ENCODE results near the gene PALLD. TPM values are rescaled to one million over a fixed set of nuclear protein-coding genes. Genes with fewer than 3 reads are reported as not detected.
A peak's percentile ranks its signal among the peaks of the same experiment; 100 is the strongest.

PALLD gene
- total RNA-seq, 1 experiment from 2014 or later, result 26.7 TPM

GRCh38 chr4:168633064-168633463 is 136.2 kb downstream of the PALLD start:
- Histone ChIP-seq H3F3A (ENCODE audit: low read length, unreplicated experiment) (no peaks in the 10 kb centered on the region), H3K4me2 (ENCODE audit: low read length) (peak overlapping the region; percentile 98), H3K9ac (ENCODE audit: low read length) (peak overlapping the region; percentile 95), H4K20me1 (ENCODE audit: low read length) (no peaks in the 10 kb centered on the region; the same call in 1 of the 2 replicates), H3K27ac (ENCODE audit: low read length) (peak overlapping the region; percentile 95), H3K9me2 (replicated peaks; ENCODE audit: low read length) (no peaks in the 10 kb centered on the region), H3K36me3 (ENCODE audit: low read depth, low read length) (no peaks in the 10 kb centered on the region), H2AFZ (ENCODE audit: low read length) (no peak overlapping the region), H3K27me3 (ENCODE audit: low read length) (no peaks in the 10 kb centered on the region), H3K79me2 (ENCODE audit: low read length) (peaks cover 62% of the 10 kb centered on the region), H3K4me1 (ENCODE audit: insufficient read depth, low read length) (peaks cover 60% of the 10 kb centered on the region), H3K9me3 (ENCODE audit: low read length) (no peaks in the 10 kb centered on the region), H3K4me3 (ENCODE audit: low read length) (peak overlapping the region; percentile 93)
- no TSS peak for BruUV-seq (replicated peaks)
- POLR2A ChIA-PET (ENCODE audit: unreplicated experiment), result interaction anchor here (0.8 to 1.5 kb wide), 2 partner anchors 46 to 47 kb away, joined by 3 to 4 read pairs; no protein-coding TSS in a partner anchor
- DNase-seq, result peak; percentile 17
- CTCF ChIA-PET, result interaction anchor here (1.0 kb wide), 1 partner anchor 14 kb away, joined by 3 read pairs; no protein-coding TSS in a partner anchor
- intact Hi-C loops (cut with micrococcal nuclease), result loop anchor here (2.0 to 10.0 kb wide), 4 partner anchors 62 to 451 kb away; no protein-coding TSS in a partner anchor
- no peak for TF ChIP-seq EZH2 (IDR thresholded peaks at IDR 0.05; ENCODE audit: low read length, unreplicated experiment)
- TF ChIP-seq EZH2phosphoT487 (IDR thresholded peaks at IDR 0.05; ENCODE audit: borderline replicate concordance, low read length), result no peak
- TF ChIP-seq, protein P1, sequence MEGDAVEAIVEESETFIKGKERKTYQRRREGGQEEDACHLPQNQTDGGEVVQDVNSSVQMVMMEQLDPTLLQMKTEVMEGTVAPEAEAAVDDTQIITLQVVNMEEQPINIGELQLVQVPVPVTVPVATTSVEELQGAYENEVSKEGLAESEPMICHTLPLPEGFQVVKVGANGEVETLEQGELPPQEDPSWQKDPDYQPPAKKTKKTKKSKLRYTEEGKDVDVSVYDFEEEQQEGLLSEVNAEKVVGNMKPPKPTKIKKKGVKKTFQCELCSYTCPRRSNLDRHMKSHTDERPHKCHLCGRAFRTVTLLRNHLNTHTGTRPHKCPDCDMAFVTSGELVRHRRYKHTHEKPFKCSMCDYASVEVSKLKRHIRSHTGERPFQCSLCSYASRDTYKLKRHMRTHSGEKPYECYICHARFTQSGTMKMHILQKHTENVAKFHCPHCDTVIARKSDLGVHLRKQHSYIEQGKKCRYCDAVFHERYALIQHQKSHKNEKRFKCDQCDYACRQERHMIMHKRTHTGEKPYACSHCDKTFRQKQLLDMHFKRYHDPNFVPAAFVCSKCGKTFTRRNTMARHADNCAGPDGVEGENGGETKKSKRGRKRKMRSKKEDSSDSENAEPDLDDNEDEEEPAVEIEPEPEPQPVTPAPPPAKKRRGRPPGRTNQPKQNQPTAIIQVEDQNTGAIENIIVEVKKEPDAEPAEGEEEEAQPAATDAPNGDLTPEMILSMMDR (conservative IDR thresholded peaks at IDR 0.05; ENCODE audit: low read depth, low read length), result no peak
- no peak for ATAC-seq

- DNase-seq, result no peak
- ATAC-seq, result no peak
- no peaks in the 10 kb centered on the region; the same call in 1 of the 2 replicates for H4K20me1 ChIP-seq (ENCODE audit: low read length)
- H3K27me3 ChIP-seq (ENCODE audit: low read length), result no peaks in the 10 kb centered on the region
- H3K9me3 ChIP-seq (ENCODE audit: low read length), result no peaks in the 10 kb centered on the region
- POLR2A ChIA-PET (ENCODE audit: unreplicated experiment), result interaction anchor here (0.6 to 0.8 kb wide), 2 partner anchors 42 to 48 kb away, joined by 3 to 4 read pairs; no protein-coding TSS in a partner anchor
- H3K9me2 ChIP-seq (replicated peaks; ENCODE audit: low read length), result no peaks in the 10 kb centered on the region
- TF ChIP-seq EZH2phosphoT487 (IDR thresholded peaks at IDR 0.05; ENCODE audit: borderline replicate concordance, low read length), result no peak
- no peaks in the 10 kb centered on the region for H3F3A ChIP-seq (ENCODE audit: low read length, unreplicated experiment)
- H3K4me3 ChIP-seq (ENCODE audit: low read length), result peak overlapping the region; percentile 93
- peaks cover 67% of the 10 kb centered on the region for H3K79me2 ChIP-seq (ENCODE audit: low read length)
- intact Hi-C loops (cut with micrococcal nuclease), result loop anchor here (2.0 to 10.0 kb wide), 4 partner anchors 61 to 451 kb away; no protein-coding TSS in a partner anchor
- H3K36me3 ChIP-seq (ENCODE audit: low read depth, low read length), result no peaks in the 10 kb centered on the region
- CTCF ChIA-PET, result interaction anchor here (1.0 kb wide), 1 partner anchor 15 kb away, joined by 3 read pairs; no protein-coding TSS in a partner anchor
- no TSS peak for BruUV-seq (replicated peaks)
- no peak overlapping the region for H2AFZ ChIP-seq (ENCODE audit: low read length)
- H3K4me1 ChIP-seq (ENCODE audit: insufficient read depth, low read length), result peaks cover 60% of the 10 kb centered on the region
- peak overlapping the region; percentile 95 for H3K27ac ChIP-seq (ENCODE audit: low read length)
- H3K9ac ChIP-seq (ENCODE audit: low read length), result peak overlapping the region; percentile 95
- H3K4me2 ChIP-seq (ENCODE audit: low read length), result peak overlapping the region; percentile 98
Observed at GRCh38 chr4:168633496-168633895, 136.6 kb downstream of the PALLD start.

DNA sequence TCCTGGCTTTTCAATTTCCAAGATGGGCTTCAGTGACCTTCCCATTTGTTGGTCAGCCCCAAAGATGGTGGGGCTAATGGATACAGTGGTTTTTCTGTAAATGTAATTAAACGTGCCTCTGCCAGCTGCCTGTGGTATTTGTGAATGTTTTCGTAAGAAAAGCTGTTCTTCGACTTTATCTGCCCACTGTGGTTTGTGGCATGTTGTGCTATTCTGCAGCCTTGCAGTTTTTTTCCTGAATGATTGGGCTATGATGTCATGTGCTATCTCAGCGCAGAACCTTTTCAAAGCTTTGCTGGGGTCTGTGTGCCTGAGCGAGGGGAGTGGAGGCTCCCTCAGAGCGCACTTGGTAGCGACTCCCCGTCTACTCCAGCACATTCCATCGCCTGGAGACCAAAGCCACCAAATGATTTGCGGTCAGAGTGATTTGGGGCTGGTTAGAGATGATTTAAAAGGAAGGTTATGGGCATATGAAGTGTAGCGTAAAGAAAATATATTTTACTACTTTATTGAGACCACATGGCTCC is 137.5 kb downstream of the PALLD start:
- intact Hi-C loops (cut with micrococcal nuclease), result loop anchor here (5.0 to 10.0 kb wide), 3 partner anchors 60 to 452 kb away; no protein-coding TSS in a partner anchor
- CTCF ChIA-PET, result no interaction called here
- Histone ChIP-seq H3F3A (ENCODE audit: low read length, unreplicated experiment) (no peaks in the 10 kb centered on the region), H3K27me3 (ENCODE audit: low read length) (no peaks in the 10 kb centered on the region), H3K79me2 (ENCODE audit: low read length) (peaks cover 74% of the 10 kb centered on the region), H3K36me3 (ENCODE audit: low read depth, low read length) (no peaks in the 10 kb centered on the region), H3K4me1 (ENCODE audit: insufficient read depth, low read length) (peaks cover 60% of the 10 kb centered on the region), H3K4me2 (ENCODE audit: low read length) (peak overlapping the region; percentile 98), H4K20me1 (ENCODE audit: low read length) (no peaks in the 10 kb centered on the region; the same call in 1 of the 2 replicates), H3K4me3 (ENCODE audit: low read length) (peak overlapping the region; percentile 93), H3K27ac (ENCODE audit: low read length) (peak overlapping the region; percentile 95), H3K9ac (ENCODE audit: low read length) (peak overlapping the region; percentile 95), H3K9me3 (ENCODE audit: low read length) (no peaks in the 10 kb centered on the region), H2AFZ (ENCODE audit: low read length) (no peak overlapping the region), H3K9me2 (replicated peaks; ENCODE audit: low read length) (no peaks in the 10 kb centered on the region)
- POLR2A ChIA-PET (ENCODE audit: unreplicated experiment), result no interaction called here
- peak; percentile 56 for DNase-seq
- no TSS peak for BruUV-seq (replicated peaks)
- ATAC-seq, result no peak
- no peak for TF ChIP-seq EZH2 (IDR thresholded peaks at IDR 0.05; ENCODE audit: low read length, unreplicated experiment)
- TF ChIP-seq, protein P1 (conservative IDR thresholded peaks at IDR 0.05; ENCODE audit: low read depth, low read length), result no peak
